Right atrium auricular region (tissue), 2 donors: ENCODE measurements around the gene ARID3C. TPM values are rescaled to one million over a fixed set of nuclear protein-coding genes. Genes with fewer than 3 reads are reported as not detected.
"Not testable (repeated sequence)": the region's sequence is repeated elsewhere in the genome, so short reads cannot be mapped to it uniquely, and the experiment has no call there.

Source experiments
- DNase-seq: peaks from one replicate; pipeline ENCODE4 v3.0.0-alpha.2; 2019; ENCODE audit warnings: low spot score
- H3K27ac ChIP-seq, 2 donors: fragments of 200-600 bp; sonication (generic); 1 replicate in 1 of 2; 2 replicates in 1 of 2; pipeline ENCODE4 v1.5.1; 2016 to 2019
- H3K27me3 ChIP-seq, 2 donors: fragments of 200-600 bp; sonication (generic); one replicate each; pipeline versions ENCODE4 v1.5.1 to v1.6.0; 2017 to 2019
- H3K36me3 ChIP-seq: fragments of 200-600 bp; sonication (generic); one replicate; pipeline ENCODE4 v1.5.1; 2016
- H3K4me1 ChIP-seq, 2 donors: fragments of 200-600 bp; sonication (generic); one replicate each; pipeline versions ENCODE4 v1.5.1 to v1.6.0; 2017 to 2019
- H3K4me3 ChIP-seq, 2 donors: fragments of 200-600 bp; sonication (generic); 1 replicate in 1 of 2; 2 replicates in 1 of 2; pipeline ENCODE4 v1.5.1; 2017 to 2019; ENCODE audit warnings: mild to moderate bottlenecking in 1 of 2, moderate library complexity in 1 of 2
- H3K9me3 ChIP-seq, 2 donors: fragments of 200-600 bp; sonication (generic); one replicate each; pipeline ENCODE4 v1.5.1; 2019
- CTCF ChIP-seq, 2 donors: fragments of 200-600 bp; sonication (generic); IDR thresholded peaks; one replicate each; pipeline ENCODE4 v1.5.1; 2019; ENCODE audit warnings: antibody characterized with exemption in 2 of 2
- total RNA-seq, 2 donors: library from RNA; depleted of rRNA; stranded (reverse); fragments of >200 nt; gene quantifications; one replicate each; pipeline ENCODE4 v1.1.0, GENCODE V29; 2016

The ARID3C gene
- total RNA-seq, 2 donors from 2014 or later = not detected

- Histone ChIP-seq H3K36me3 (peaks cover 16% of the 10 kb centered on the region), H3K9me3 (no peaks in the 10 kb centered on the region), H3K4me1 (peaks cover 0 to 29% of the 10 kb centered on the region in 2 donors), H3K27me3 (no peaks in the 10 kb centered on the region), H3K27ac (no peak overlapping the region), H3K4me3 (no peak overlapping the region)
- no peak for DNase-seq
- no peak for TF ChIP-seq CTCF (IDR thresholded peaks at IDR 0.05)
Measured at GRCh38 chr9:34644766-34645314, 16.0 kb upstream of the ARID3C start.

DNA sequence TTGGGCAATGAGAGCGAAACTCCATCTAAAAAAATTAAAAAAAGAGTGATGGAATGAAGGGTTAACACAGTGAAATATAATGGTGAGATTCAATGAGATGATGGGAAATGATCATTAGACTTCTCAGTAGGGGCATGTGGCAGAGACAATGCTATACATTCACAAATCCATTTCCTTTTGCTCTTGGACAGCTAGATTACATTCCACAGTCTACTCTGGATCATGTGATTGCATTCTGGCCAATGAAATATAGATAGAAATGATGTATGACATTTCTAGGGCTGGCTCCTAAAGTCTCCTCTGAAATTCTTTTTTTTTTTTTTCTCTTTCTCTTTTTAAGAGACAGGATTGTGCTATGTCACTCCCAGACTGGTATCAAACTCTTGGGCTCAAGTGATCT is 13.8 kb upstream of the ARID3C start:
- no peaks in the 10 kb centered on the region for H3K36me3 ChIP-seq
- TF ChIP-seq CTCF (IDR thresholded peaks at IDR 0.05) = no peak
- DNase-seq = no peak

GRCh38 chr9:34639322-34639721 is 10.5 kb upstream of the ARID3C start:
- H3K27me3 ChIP-seq, H3K9me3 ChIP-seq, DNase-seq: not testable (repeated sequence)

More for the DNA sequence above, 13.8 kb upstream of the ARID3C start:
- Histone ChIP-seq H3K27me3 (no peaks in the 10 kb centered on the region), H3K4me3 (no peak overlapping the region), H3K4me1 (peaks cover 0 to 20% of the 10 kb centered on the region in 2 donors), H3K27ac (no peak overlapping the region), H3K9me3 (no peaks in the 10 kb centered on the region)

DNA sequence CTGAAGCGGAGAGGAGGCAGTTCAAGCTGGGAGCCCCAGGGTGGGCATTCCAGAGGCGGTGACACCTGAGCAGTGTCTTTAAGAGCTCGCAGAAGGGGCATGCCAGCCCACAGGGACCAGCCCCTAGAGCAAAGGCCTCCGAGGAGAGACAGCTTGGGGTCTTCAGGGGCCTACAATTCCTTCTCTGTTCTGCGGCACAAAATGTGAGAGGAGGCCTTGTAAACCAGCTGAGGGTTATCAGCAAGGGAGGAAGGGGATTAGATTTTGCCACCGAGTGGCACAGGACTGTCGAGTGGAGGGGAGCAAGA is 9.2 kb upstream of the ARID3C start:
- no peak for TF ChIP-seq CTCF (IDR thresholded peaks at IDR 0.05)
- DNase-seq = no peak
- Histone ChIP-seq H3K27me3 (no peaks in the 10 kb centered on the region), H3K27ac (peak overlapping the region; percentile 86 to 88), H3K36me3 (peaks cover 7% of the 10 kb centered on the region), H3K4me1 (peaks cover 0 to 19% of the 10 kb centered on the region in 2 donors), H3K4me3 (peak overlapping the region; percentile 49 to 81), H3K9me3 (no peaks in the 10 kb centered on the region)

More at GRCh38 chr9:34639322-34639721, 10.5 kb upstream of the ARID3C start:
- peaks cover 0 to 19% of the 10 kb centered on the region in 2 donors for H3K4me1 ChIP-seq
- H3K36me3 ChIP-seq, H3K27ac ChIP-seq, H3K4me3 ChIP-seq: not testable (repeated sequence)

DNA sequence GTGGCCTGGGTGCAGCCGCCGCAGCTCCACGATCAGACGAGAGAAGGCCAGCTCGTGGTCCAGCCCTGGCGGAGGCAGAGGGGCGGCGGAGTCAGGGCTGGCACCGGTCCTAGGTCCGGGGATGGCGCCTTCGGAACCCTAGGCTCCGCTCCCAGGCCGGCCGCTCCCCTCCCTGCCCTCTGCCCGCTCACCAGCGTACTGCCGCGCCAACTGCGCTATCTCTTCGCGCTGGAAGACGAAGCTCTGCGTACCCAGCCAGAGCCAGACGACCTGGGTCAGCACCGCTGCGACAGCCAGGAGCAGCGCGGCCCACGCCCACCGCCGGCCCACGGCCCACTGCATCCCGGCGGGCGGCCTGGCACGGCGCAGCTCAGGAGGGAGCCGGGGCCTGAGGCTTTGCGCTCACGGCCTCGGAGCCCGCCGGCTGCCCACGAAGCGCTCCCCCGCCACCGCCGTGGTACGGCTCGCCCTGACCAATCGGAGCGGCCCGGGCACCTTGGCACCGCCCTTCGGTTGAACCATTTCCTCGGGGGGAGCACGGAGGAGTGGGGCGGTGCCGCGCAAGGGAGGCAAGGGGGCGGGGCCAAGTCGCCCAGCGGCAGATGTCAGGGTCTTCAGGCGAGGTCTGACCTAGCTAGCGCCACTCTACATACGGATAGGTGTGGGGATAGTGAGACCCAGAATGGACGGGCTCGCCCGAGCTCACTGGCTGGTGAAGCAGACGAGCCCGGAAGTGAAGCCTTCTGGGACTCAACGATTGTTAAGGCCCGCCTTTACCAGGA is 8.7 kb upstream of the ARID3C start, which contains the start of gene SIGMAR1:
SIGMAR1 (minus strand) TSS at position 432 of the 782 bp plus-strand sequence; CDS start at position 342, 90 bp downstream.
- TF ChIP-seq CTCF (IDR thresholded peaks at IDR 0.05) = no peak
- H3K36me3 ChIP-seq = peaks cover 7% of the 10 kb centered on the region

GRCh38 chr9:34636791-34637355 is 8.0 kb upstream of the ARID3C start:
- TF ChIP-seq CTCF (IDR thresholded peaks at IDR 0.05) = no peak
- Histone ChIP-seq H3K36me3 (peaks cover 7% of the 10 kb centered on the region), H3K27ac (peak overlapping the region; percentile 86 to 88), H3K9me3 (no peaks in the 10 kb centered on the region), H3K4me3 (peak overlapping the region; percentile 49 to 81), H3K27me3 (no peaks in the 10 kb centered on the region), H3K4me1 (peaks cover 0 to 19% of the 10 kb centered on the region in 2 donors)
- no peak for DNase-seq

More for the DNA sequence above, 8.7 kb upstream of the ARID3C start, which contains the start of gene SIGMAR1:
- H3K4me1 ChIP-seq = peaks cover 0 to 19% of the 10 kb centered on the region in 2 donors
- DNase-seq = peak; percentile 92
- no peaks in the 10 kb centered on the region for H3K9me3 ChIP-seq
- peak within 1 kb of the TSS; percentile 49 to 81 for H3K4me3 ChIP-seq
- no peaks in the 10 kb centered on the region for H3K27me3 ChIP-seq
- H3K27ac ChIP-seq = peak within 1 kb of the TSS; percentile 86 to 88
